Immature natural killer cell (primary cell): Measurements from ENCODE around the gene RPS15. TPM values are rescaled to one million over a fixed set of nuclear protein-coding genes. Genes with fewer than 3 reads are reported as not detected.
A peak's percentile ranks its signal among the peaks of the same experiment; 100 is the strongest.

Experiments
- DNase-seq, 3 donors: peaks; one replicate each; pipeline ENCODE4 v3.0.0; 2022; ENCODE audit warnings: mixed read lengths in 1 of 3
- H3K27ac Mint-ChIP-seq, 6 donors: one replicate each; pipeline ENCODE4 v1.8.0; 2020; ENCODE audit warnings: mixed read lengths in 6 of 6, mild to moderate bottlenecking in 5 of 6, inconsistent platforms in 4 of 6, moderate library complexity in 3 of 6
- H3K27me3 Mint-ChIP-seq, 3 donors: one replicate each; pipeline ENCODE4 v1.8.0; 2020 to 2021; ENCODE audit warnings: low read depth in 3 of 3, mild to moderate bottlenecking in 3 of 3, mixed read lengths in 3 of 3, moderate library complexity in 3 of 3, inconsistent platforms in 1 of 3
- H3K36me3 Mint-ChIP-seq, 3 donors: one replicate each; pipeline ENCODE4 v1.8.0; 2020; ENCODE audit warnings: mixed read lengths in 3 of 3, inconsistent platforms in 2 of 3, mild to moderate bottlenecking in 2 of 3
- H3K4me1 Mint-ChIP-seq, 2 donors: one replicate each; pipeline ENCODE4 v1.8.0; 2020; ENCODE audit warnings: inconsistent platforms in 2 of 2, mild to moderate bottlenecking in 2 of 2, mixed read lengths in 2 of 2, moderate library complexity in 1 of 2
- H3K4me3 Mint-ChIP-seq, 5 donors: one replicate each; pipeline ENCODE4 v1.8.0; 2020; ENCODE audit warnings: mild to moderate bottlenecking in 5 of 5, mixed read lengths in 5 of 5, inconsistent platforms in 3 of 5, moderate library complexity in 3 of 5
- H3K9me3 Mint-ChIP-seq, 6 donors: one replicate each; pipeline ENCODE4 v1.8.0; 2020; ENCODE audit warnings: mild to moderate bottlenecking in 6 of 6, mixed read lengths in 6 of 6, inconsistent platforms in 4 of 6, moderate library complexity in 3 of 6
- polyA plus RNA-seq, 3 donors: library from polyadenylated mRNA; unstranded; fragments of 300-500 nt; fragmentation: Illumina TruSeq; gene quantifications; one replicate each; pipeline ENCODE4 v1.2.3, GENCODE V29; 2021

The RPS15 gene
- polyA plus RNA-seq, 3 donors from 2014 or later = 1,383 to 2,244 (median 1,622) TPM

- Mint-ChIP-seq H3K4me3 (no peak overlapping the region), H3K27ac (no peak overlapping the region)
These were observed 43.2 kb downstream of the RPS15 start for GRCh38 chr19:1481224-1481892.

GRCh38 chr19:1481893-1482360 lies 43.7 kb downstream of the RPS15 start:
- no peak overlapping the region for H3K4me3 Mint-ChIP-seq
- peaks cover 3 to 8% (median 5%) of the 10 kb centered on the region in 3 donors for H3K27me3 Mint-ChIP-seq
- DNase-seq = no peak
- peaks cover 9 to 19% of the 10 kb centered on the region in 2 donors for H3K4me1 Mint-ChIP-seq
- H3K27ac Mint-ChIP-seq = no peak overlapping the region
- peaks cover 0 to 9% (median 0%) of the 10 kb centered on the region in 3 donors for H3K36me3 Mint-ChIP-seq
- H3K9me3 Mint-ChIP-seq = no peaks in the 10 kb centered on the region

More at GRCh38 chr19:1481224-1481892, 43.2 kb downstream of the RPS15 start:
- H3K36me3 Mint-ChIP-seq = peaks cover 0 to 9% (median 0%) of the 10 kb centered on the region in 3 donors
- H3K4me1 Mint-ChIP-seq = peaks cover 9 to 19% of the 10 kb centered on the region in 2 donors
- no peaks in the 10 kb centered on the region for H3K9me3 Mint-ChIP-seq
- DNase-seq = no peak
- H3K27me3 Mint-ChIP-seq = peaks cover 3 to 8% (median 5%) of the 10 kb centered on the region in 3 donors

GRCh38 chr19:1482361-1483130 lies 44.4 kb downstream of the RPS15 start:
- H3K36me3 Mint-ChIP-seq = peaks cover 0 to 4% (median 0%) of the 10 kb centered on the region in 3 donors
- no peak for DNase-seq
- H3K27ac Mint-ChIP-seq = peak overlapping the region in 1 of 6 donors; percentile 42
- H3K4me3 Mint-ChIP-seq = no peak overlapping the region
- no peaks in the 10 kb centered on the region for H3K9me3 Mint-ChIP-seq
- peaks cover 3 to 8% (median 5%) of the 10 kb centered on the region in 3 donors for H3K27me3 Mint-ChIP-seq
- peaks cover 9 to 12% of the 10 kb centered on the region in 2 donors for H3K4me1 Mint-ChIP-seq

- H3K9me3 Mint-ChIP-seq = no peaks in the 10 kb centered on the region
- peaks cover 6 to 9% of the 10 kb centered on the region in 2 donors for H3K4me1 Mint-ChIP-seq
- peaks cover 3 to 8% (median 5%) of the 10 kb centered on the region in 3 donors for H3K27me3 Mint-ChIP-seq
- no peak overlapping the region for H3K27ac Mint-ChIP-seq
- peaks cover 0 to 4% (median 0%) of the 10 kb centered on the region in 3 donors for H3K36me3 Mint-ChIP-seq
- DNase-seq = no peak
- H3K4me3 Mint-ChIP-seq = no peak overlapping the region
These were observed 45.2 kb downstream of the RPS15 start for GRCh38 chr19:1483131-1483978.

DNA sequence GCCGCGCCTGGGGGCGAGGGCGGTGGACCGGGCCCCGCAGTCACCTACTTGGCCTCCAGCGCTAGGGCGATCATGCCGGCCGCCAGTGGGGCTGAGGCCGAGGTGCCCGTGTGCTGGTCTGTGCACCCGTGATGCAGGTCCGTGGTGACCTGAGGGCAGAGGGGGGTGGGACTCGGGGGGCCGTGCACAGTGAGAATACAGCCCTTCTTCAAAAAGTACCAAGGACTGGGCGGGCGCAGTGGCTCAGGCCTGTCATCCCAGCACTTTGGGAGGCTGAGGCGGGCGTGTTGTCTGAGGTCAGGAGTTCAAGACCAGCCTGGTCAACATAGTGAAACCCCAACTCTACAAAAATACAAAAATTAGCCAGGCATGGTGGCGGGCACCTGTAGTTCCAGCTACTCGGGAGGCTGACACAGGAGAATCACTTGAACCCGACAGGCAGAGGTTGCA lies 45.8 kb downstream of the RPS15 start:
- H3K27ac Mint-ChIP-seq = no peak overlapping the region
- peaks cover 4 to 6% of the 10 kb centered on the region in 2 donors for H3K4me1 Mint-ChIP-seq
- peaks cover 3 to 7% (median 4%) of the 10 kb centered on the region in 3 donors for H3K27me3 Mint-ChIP-seq
- H3K4me3 Mint-ChIP-seq = no peak overlapping the region
- no peak for DNase-seq
- H3K36me3 Mint-ChIP-seq = peaks cover 0 to 3% (median 0%) of the 10 kb centered on the region in 3 donors
- no peaks in the 10 kb centered on the region for H3K9me3 Mint-ChIP-seq

- DNase-seq = no peak
- H3K27me3 Mint-ChIP-seq = peaks cover 6 to 7% (median 6%) of the 10 kb centered on the region in 3 donors
- no peak overlapping the region for H3K27ac Mint-ChIP-seq
- H3K4me3 Mint-ChIP-seq = no peak overlapping the region
- no peaks in the 10 kb centered on the region for H3K36me3 Mint-ChIP-seq
- H3K9me3 Mint-ChIP-seq = no peaks in the 10 kb centered on the region
- peaks cover 11 to 14% of the 10 kb centered on the region in 2 donors for H3K4me1 Mint-ChIP-seq
These were observed 48.8 kb downstream of the RPS15 start for GRCh38 chr19:1486720-1487575.

GRCh38 chr19:1487576-1488281 lies 49.5 kb downstream of the RPS15 start:
- peaks cover 12 to 14% of the 10 kb centered on the region in 2 donors for H3K4me1 Mint-ChIP-seq
- DNase-seq = no peak
- no peaks in the 10 kb centered on the region for H3K36me3 Mint-ChIP-seq
- no peak overlapping the region for H3K4me3 Mint-ChIP-seq
- H3K27me3 Mint-ChIP-seq = peaks cover 6 to 7% (median 6%) of the 10 kb centered on the region in 3 donors
- no peak overlapping the region for H3K27ac Mint-ChIP-seq
- no peaks in the 10 kb centered on the region for H3K9me3 Mint-ChIP-seq

DNA sequence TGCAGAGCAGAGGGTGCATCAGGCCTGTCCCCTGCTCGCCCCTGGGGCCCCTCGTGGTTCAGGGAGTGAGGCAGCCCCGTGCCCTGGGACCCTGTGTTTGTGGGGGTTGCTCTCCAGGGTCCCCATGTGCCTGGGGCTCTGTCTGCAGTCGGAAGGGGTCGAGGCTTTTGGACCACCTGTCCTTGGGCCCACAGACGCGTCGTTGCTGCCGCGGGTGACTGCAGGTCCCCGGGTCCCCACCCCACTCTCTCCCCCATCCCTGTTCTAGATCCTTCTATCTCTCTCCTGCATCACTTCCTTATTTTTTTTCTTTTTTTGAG lies 50.0 kb downstream of the RPS15 start:
- H3K4me1 Mint-ChIP-seq = peaks cover 12 to 14% of the 10 kb centered on the region in 2 donors
- H3K36me3 Mint-ChIP-seq = no peaks in the 10 kb centered on the region
- no peak overlapping the region for H3K4me3 Mint-ChIP-seq
- H3K27ac Mint-ChIP-seq = no peak overlapping the region
- H3K27me3 Mint-ChIP-seq = peaks cover 6 to 7% (median 6%) of the 10 kb centered on the region in 3 donors
- H3K9me3 Mint-ChIP-seq = no peaks in the 10 kb centered on the region
- DNase-seq = no peak

- Mint-ChIP-seq H3K4me3 (peak overlapping the region; percentile 48 to 68 (median 60)), H3K27ac (peak overlapping the region in 2 of 6 donors; percentile 30 to 62), H3K36me3 (no peaks in the 10 kb centered on the region), H3K9me3 (no peaks in the 10 kb centered on the region), H3K4me1 (peaks cover 12 to 14% of the 10 kb centered on the region in 2 donors), H3K27me3 (peaks cover 6 to 9% (median 6%) of the 10 kb centered on the region in 3 donors)
- DNase-seq = peak in 1 of 3 donors; percentile 17
These were observed 51.5 kb downstream of the RPS15 start for GRCh38 chr19:1489463-1490310.
